Spleen (tissue), 7 donors: ENCODE measurements around the gene SORBS1.

Source experiments
- CTCF ChIP-seq, 11 experiments: fragments of 200-600 bp in 7 of 11; fragments of 450-650 bp in 4 of 11; sonication (generic) in 4 of 11; IDR thresholded peaks in 8 of 11; conservative IDR thresholded peaks in 3 of 11; 1 replicate in 7 of 11; 2 replicates in 4 of 11; pipeline versions ENCODE4 v1.4.0 to v1.8.0; 2016 to 2021; ENCODE audit warnings: antibody characterized with exemption in 11 of 11, inconsistent platforms in 4 of 11, mild to moderate bottlenecking in 1 of 11
- POLR2AphosphoS5 ChIP-seq, 3 donors: sonication (generic); formaldehyde crosslinking; IDR thresholded peaks; one replicate each; pipeline ENCODE4 v1.5.1; 2017; ENCODE audit warnings: antibody characterized with exemption in 3 of 3
- donor health status: DM: no; HTN: no; CAD: no; lungs with moderate emphysema.
- donor health status: DM: no; HTN: no; CAD: no.
- donor health status: DM: no; HTN: no; CAD: no.

- TF ChIP-seq CTCF (IDR thresholded peaks at IDR 0.05 in 8 of 11, conservative IDR thresholded peaks at IDR 0.05 in 3 of 11) (no peak), POLR2AphosphoS5 (IDR thresholded peaks at IDR 0.05) (no peak)
Observed at GRCh38 chr10:95375418-95375817, 185.8 kb downstream of the SORBS1 start.
